ENCODE measurements around the gene PSMB5. TPM values are rescaled to one million over a fixed set of nuclear protein-coding genes. Genes with fewer than 3 reads are reported as not detected.

The PSMB5 gene
- total and polyA plus RNA-seq, 2 of the 13 experiments (the other 11 are each of a cell fraction or from before 2014, with no cell fraction given): 705 to 871 TPM

GRCh38 chr14:22980672-22981089, 54.0 kb downstream of the PSMB5 start (continued):
- 0 out of 2 replicates have a peak, but pooled peaks have one; percentile 24 for TF ChIP-seq ZHX2 (IDR thresholded peaks at IDR 0.05; ENCODE audit: low read depth)
- no peak for TF ChIP-seq ZHX2 (CRISPR knock-in tag; IDR thresholded peaks at IDR 0.05; ENCODE audit: borderline replicate concordance)
- TF ChIP-seq NAIF1 (CRISPR knock-in tag; IDR thresholded peaks at IDR 0.05; ENCODE audit: borderline replicate concordance): no peak
- no peak for TF ChIP-seq ZNF224 (CRISPR knock-in tag; IDR thresholded peaks at IDR 0.05)
- TF ChIP-seq GTF2F1 (IDR thresholded peaks at IDR 0.05; ENCODE audit: low read length): no peak
- peak; percentile 68 for TF ChIP-seq THAP11 (CRISPR knock-in tag; IDR thresholded peaks at IDR 0.05)
- no peak for TF ChIP-seq ZNF775 (CRISPR knock-in tag; IDR thresholded peaks at IDR 0.05; ENCODE audit: borderline replicate concordance)
- TF ChIP-seq MNT (IDR thresholded peaks at IDR 0.05): no peak
- no peak for TF ChIP-seq SP140L (CRISPR knock-in tag; IDR thresholded peaks at IDR 0.05; ENCODE audit: borderline replicate concordance)
- TF ChIP-seq ZNF296 (CRISPR knock-in tag; conservative IDR thresholded peaks at IDR 0.05): no peak
- no peak for TF ChIP-seq NFE2L1 (CRISPR knock-in tag; IDR thresholded peaks at IDR 0.05; ENCODE audit: borderline replicate concordance)
- no peak for TF ChIP-seq ZNF180 (CRISPR knock-in tag; IDR thresholded peaks at IDR 0.05; ENCODE audit: borderline replicate concordance, low read depth)
- no peak for TF ChIP-seq ZBTB10 (CRISPR knock-in tag; IDR thresholded peaks at IDR 0.05; ENCODE audit: borderline replicate concordance)
- TF ChIP-seq KDM2A (CRISPR knock-in tag; IDR thresholded peaks at IDR 0.05; ENCODE audit: borderline replicate concordance, low read depth): peak; percentile 62
- peak; percentile 61; the same call in 1 of the 2 replicates for TF ChIP-seq ZNF639 (CRISPR knock-in tag; conservative IDR thresholded peaks at IDR 0.05)
- peak; percentile 82 for TF ChIP-seq ARNTL (CRISPR knock-in tag; IDR thresholded peaks at IDR 0.05)
- no peak for TF ChIP-seq ZNF75D (CRISPR knock-in tag; IDR thresholded peaks at IDR 0.05; ENCODE audit: borderline replicate concordance)
